ENCODE measurements around the gene PHETA2. TPM values are rescaled to one million over a fixed set of nuclear protein-coding genes. Genes with fewer than 3 reads are reported as not detected.

Gene PHETA2
- total and polyA plus RNA-seq, 2 experiments from 2014 or later: 5.4 to 8.3 TPM

DNA sequence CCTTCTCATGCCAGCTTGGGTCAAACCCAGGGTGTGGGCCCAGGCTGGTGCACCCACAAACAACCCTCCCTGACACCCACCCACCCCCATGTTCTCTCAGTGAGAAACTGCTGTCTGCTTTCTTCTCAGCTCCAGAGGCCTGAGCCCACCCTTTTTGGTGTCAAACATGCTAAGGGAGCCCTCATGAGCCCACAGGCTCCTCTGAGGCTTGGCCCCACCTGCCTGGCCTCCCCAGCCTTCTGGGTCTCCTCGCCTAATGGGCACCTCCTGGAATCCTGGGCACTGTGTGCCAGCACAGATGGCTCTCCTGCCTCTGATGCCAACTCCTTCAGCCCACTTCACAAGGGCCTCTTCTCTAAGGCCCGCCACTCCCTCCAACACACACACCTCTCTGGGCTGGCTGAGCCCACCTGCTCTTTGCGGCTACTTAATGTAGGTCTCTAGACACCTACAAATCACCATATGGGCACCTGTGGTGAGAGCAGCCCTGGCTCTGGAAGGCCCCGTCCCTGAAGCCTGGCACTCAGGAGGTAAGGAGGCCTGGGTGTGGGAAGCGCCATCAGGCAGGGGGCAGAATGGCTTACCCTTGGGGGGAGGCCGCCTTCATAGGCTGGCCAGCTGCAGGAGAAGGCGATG, 7.8 kb upstream of the PHETA2 start:
- TF ChIP-seq EZH2phosphoT487 (IDR thresholded peaks at IDR 0.05; ENCODE audit: low read depth, severe bottlenecking, unreplicated experiment): no peak
- no peak for TF ChIP-seq EZH2 (IDR thresholded peaks at IDR 0.05; ENCODE audit: borderline replicate concordance)
- TF ChIP-seq, protein P1, sequence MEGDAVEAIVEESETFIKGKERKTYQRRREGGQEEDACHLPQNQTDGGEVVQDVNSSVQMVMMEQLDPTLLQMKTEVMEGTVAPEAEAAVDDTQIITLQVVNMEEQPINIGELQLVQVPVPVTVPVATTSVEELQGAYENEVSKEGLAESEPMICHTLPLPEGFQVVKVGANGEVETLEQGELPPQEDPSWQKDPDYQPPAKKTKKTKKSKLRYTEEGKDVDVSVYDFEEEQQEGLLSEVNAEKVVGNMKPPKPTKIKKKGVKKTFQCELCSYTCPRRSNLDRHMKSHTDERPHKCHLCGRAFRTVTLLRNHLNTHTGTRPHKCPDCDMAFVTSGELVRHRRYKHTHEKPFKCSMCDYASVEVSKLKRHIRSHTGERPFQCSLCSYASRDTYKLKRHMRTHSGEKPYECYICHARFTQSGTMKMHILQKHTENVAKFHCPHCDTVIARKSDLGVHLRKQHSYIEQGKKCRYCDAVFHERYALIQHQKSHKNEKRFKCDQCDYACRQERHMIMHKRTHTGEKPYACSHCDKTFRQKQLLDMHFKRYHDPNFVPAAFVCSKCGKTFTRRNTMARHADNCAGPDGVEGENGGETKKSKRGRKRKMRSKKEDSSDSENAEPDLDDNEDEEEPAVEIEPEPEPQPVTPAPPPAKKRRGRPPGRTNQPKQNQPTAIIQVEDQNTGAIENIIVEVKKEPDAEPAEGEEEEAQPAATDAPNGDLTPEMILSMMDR (IDR thresholded peaks at IDR 0.05; ENCODE audit: poor library complexity): no peak
- Histone ChIP-seq H3K79me2 (peaks cover 7% of the 10 kb centered on the region), H3K27me3 (no peaks in the 10 kb centered on the region), H3K9me3 (ENCODE audit: low read depth) (no peaks in the 10 kb centered on the region), H3K36me3 (replicated peaks; ENCODE audit: insufficient read depth, low read depth) (no peaks in the 10 kb centered on the region), H3K27ac (no peak overlapping the region), H2AFZ (no peak overlapping the region), H3K4me3 (no peak overlapping the region), H3K9me2 (replicated peaks; ENCODE audit: insufficient read depth) (no peaks in the 10 kb centered on the region), H4K20me1 (ENCODE audit: insufficient read depth, poor library complexity, severe bottlenecking) (no peaks in the 10 kb centered on the region), H3K4me2 (no peak overlapping the region), H3K4me1 (ENCODE audit: insufficient read depth) (peaks cover 9% of the 10 kb centered on the region)
- no peak for DNase-seq (ENCODE audit: low spot score)
- 99% methylated on average over 7 of the region's 7 CpGs for WGBS (ENCODE audit: low lambda C conversion rate, missing lambda C conversion rate)

DNA sequence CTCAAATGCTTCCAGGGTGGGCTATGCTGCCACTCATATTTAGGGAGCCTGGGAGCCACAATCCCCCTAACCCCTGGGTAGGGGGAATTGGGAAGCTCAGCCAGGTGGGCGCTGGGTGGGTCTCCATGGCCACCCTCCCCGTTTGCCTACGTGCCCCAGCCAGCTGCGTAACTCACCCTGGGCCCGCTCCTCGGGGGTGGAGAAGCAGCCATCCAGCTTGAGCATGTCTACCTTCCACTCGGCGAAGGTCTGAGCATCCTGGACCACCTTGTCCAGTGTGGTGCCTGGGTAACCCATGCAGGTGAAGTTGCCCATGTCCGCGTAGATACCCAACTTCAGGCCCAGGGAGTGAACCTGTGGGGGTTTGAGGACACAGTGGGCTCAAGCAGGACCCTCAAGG, 7.1 kb upstream of the PHETA2 start:
- no peak for DNase-seq (ENCODE audit: low spot score)
- no peak overlapping the region for H3K4me3 ChIP-seq
- no peaks in the 10 kb centered on the region for H3K9me2 ChIP-seq (replicated peaks; ENCODE audit: insufficient read depth)
- no peaks in the 10 kb centered on the region for H4K20me1 ChIP-seq (ENCODE audit: insufficient read depth, poor library complexity, severe bottlenecking)
- H3K79me2 ChIP-seq: peaks cover 7% of the 10 kb centered on the region
- no peak overlapping the region for H3K4me2 ChIP-seq
- TF ChIP-seq, protein P1 (IDR thresholded peaks at IDR 0.05; ENCODE audit: poor library complexity): no peak
- TF ChIP-seq EZH2phosphoT487 (IDR thresholded peaks at IDR 0.05; ENCODE audit: low read depth, severe bottlenecking, unreplicated experiment): no peak
- no peak for TF ChIP-seq EZH2 (IDR thresholded peaks at IDR 0.05; ENCODE audit: borderline replicate concordance)
- H3K36me3 ChIP-seq (replicated peaks; ENCODE audit: insufficient read depth, low read depth): no peaks in the 10 kb centered on the region
- H3K9me3 ChIP-seq (ENCODE audit: low read depth): no peaks in the 10 kb centered on the region
- peaks cover 13% of the 10 kb centered on the region for H3K4me1 ChIP-seq (ENCODE audit: insufficient read depth)
- no peak overlapping the region for H2AFZ ChIP-seq
- no peaks in the 10 kb centered on the region for H3K27me3 ChIP-seq
- 94% methylated on average over 10 of the region's 10 CpGs for WGBS (ENCODE audit: low lambda C conversion rate, missing lambda C conversion rate)
- H3K27ac ChIP-seq: no peak overlapping the region

DNA sequence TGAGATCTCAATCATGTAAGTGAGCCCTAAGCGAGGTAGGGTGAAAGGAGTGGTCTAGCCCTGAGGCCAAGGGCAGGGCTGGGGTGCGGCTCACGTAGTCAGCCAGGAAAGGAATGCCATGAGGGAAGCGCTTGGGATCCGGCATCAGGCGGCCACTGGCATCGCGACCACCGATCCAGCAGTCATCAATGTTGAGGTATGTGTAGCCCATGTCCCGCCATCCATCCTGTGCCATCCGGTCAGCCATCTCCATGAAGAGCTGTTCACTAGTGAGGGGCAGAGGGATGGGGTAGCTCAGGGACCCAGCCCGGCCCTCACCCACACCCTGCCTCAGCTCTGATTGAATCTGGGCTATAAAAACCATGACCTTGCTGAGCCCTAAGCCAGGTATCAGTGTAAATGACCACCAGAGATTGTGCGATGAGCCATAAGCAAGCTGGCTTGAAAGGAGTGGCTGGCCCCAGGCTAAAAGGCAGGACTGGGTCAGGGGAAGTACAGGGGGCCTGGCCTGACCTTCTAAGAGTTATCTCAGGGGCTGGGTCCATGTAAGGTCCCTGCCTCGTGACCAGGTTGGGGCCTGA, 6.3 kb upstream of the PHETA2 start:
- Histone ChIP-seq H3K4me2 (no peak overlapping the region), H2AFZ (no peak overlapping the region), H3K9me3 (ENCODE audit: low read depth) (no peaks in the 10 kb centered on the region), H4K20me1 (ENCODE audit: insufficient read depth, poor library complexity, severe bottlenecking) (no peaks in the 10 kb centered on the region), H3K79me2 (peaks cover 7% of the 10 kb centered on the region), H3K9me2 (replicated peaks; ENCODE audit: insufficient read depth) (no peaks in the 10 kb centered on the region), H3K36me3 (replicated peaks; ENCODE audit: insufficient read depth, low read depth) (no peaks in the 10 kb centered on the region), H3K4me3 (no peak overlapping the region), H3K27ac (no peak overlapping the region), H3K4me1 (ENCODE audit: insufficient read depth) (peaks cover 13% of the 10 kb centered on the region), H3K27me3 (no peaks in the 10 kb centered on the region)
- no peak for DNase-seq (ENCODE audit: low spot score)
- TF ChIP-seq EZH2phosphoT487 (IDR thresholded peaks at IDR 0.05; ENCODE audit: low read depth, severe bottlenecking, unreplicated experiment) (no peak), EZH2 (IDR thresholded peaks at IDR 0.05; ENCODE audit: borderline replicate concordance) (no peak)
- TF ChIP-seq, protein P1 (IDR thresholded peaks at IDR 0.05; ENCODE audit: poor library complexity): no peak
- WGBS (ENCODE audit: low lambda C conversion rate, missing lambda C conversion rate): 94% methylated on average over 14 of the region's 14 CpGs

Measured in hepatocyte (in vitro differentiated cells).